IMR-90 (cell line): ENCODE measurements around the gene CTTN. TPM values are rescaled to one million over a fixed set of nuclear protein-coding genes. Genes with fewer than 3 reads are reported as not detected.

Source experiments
- ATAC-seq: fragments of 200-7000 bp; cut with Tn5 transposase; 2 replicates; pipeline ENCODE4 v1.9.1; 2020; ENCODE audit warnings: low read depth, mild to moderate bottlenecking, moderate library complexity
- BruUV-seq: library from RNA; stranded (reverse); fragments of 400-500 nt; replicated peaks from 2 replicates; lab custom pipeline; 2021; lab: Mats Ljungman, UMichigan
- CTCF ChIA-PET: fragments of 300-600 bp; formaldehyde crosslinking; extraction: SDS; loops from one replicate; lab custom pipeline; 2021; ENCODE audit warnings: antibody characterized with exemption; lab: Yijun Ruan, JAX
- POLR2A ChIA-PET: fragments of 300-600 bp; sonication (Branson Sonifier 250); formaldehyde crosslinking; loops from one replicate; lab custom pipeline; 2022; ENCODE audit warnings: antibody characterized with exemption; ENCODE audit not compliant: unreplicated experiment; lab: Charles Lee
- DNase-seq: peaks from one replicate; pipeline ENCODE4 v3.0.0; 2013
- H2AFZ ChIP-seq: replicated peaks from 2 replicates; pipeline ENCODE3; 2013; ENCODE audit warnings: low read length, mild to moderate bottlenecking; ENCODE audit not compliant: poor library complexity
- H2AK5ac ChIP-seq: 2 replicates; pipeline ENCODE4 v1.6.1; 2013; ENCODE audit warnings: low read depth, low read length, inconsistent platforms
- H2AK9ac ChIP-seq: replicated peaks from 2 replicates; pipeline ENCODE3; 2013; ENCODE audit warnings: mild to moderate bottlenecking, low read depth, low read length, moderate library complexity; ENCODE audit not compliant: poor library complexity
- H2BK120ac ChIP-seq: 2 replicates; pipeline ENCODE4 v1.6.1; 2013; ENCODE audit warnings: low read depth, low read length, inconsistent platforms
- H2BK15ac ChIP-seq: 3 replicates; pipeline ENCODE4 v1.6.1; 2013; ENCODE audit warnings: low read depth, low read length, inconsistent platforms
- H2BK20ac ChIP-seq: 2 replicates; pipeline ENCODE4 v1.6.1; 2013; ENCODE audit warnings: low read depth, mild to moderate bottlenecking, inconsistent platforms, low read length, moderate library complexity
- H2BK5ac ChIP-seq: 2 replicates; pipeline ENCODE4 v1.6.1; 2013; ENCODE audit warnings: mild to moderate bottlenecking, low read depth, low read length, inconsistent platforms; ENCODE audit not compliant: poor library complexity, severe bottlenecking
- H3K14ac ChIP-seq: replicated peaks from 2 replicates; pipeline ENCODE4 v1.6.1; 2013; ENCODE audit warnings: low read depth, low read length, inconsistent platforms
- H3K18ac ChIP-seq: 2 replicates; pipeline ENCODE4 v1.6.1; 2013; ENCODE audit warnings: low read depth, low read length, control low read depth
- H3K23ac ChIP-seq: 2 replicates; pipeline ENCODE4 v1.6.1; 2013; ENCODE audit warnings: low read depth, low read length, inconsistent platforms
- H3K27ac ChIP-seq: 2 replicates; pipeline ENCODE4 v1.5.1; 2013; ENCODE audit warnings: mild to moderate bottlenecking, control low read depth, low read length; ENCODE audit not compliant: insufficient read depth
- H3K27me3 ChIP-seq: 2 replicates; pipeline ENCODE4 v1.6.1; 2013; ENCODE audit warnings: low read length; ENCODE audit not compliant: control insufficient read depth, insufficient read depth
- H3K36me3 ChIP-seq: 2 replicates; pipeline ENCODE4 v1.6.1; 2013; ENCODE audit warnings: low read length, mixed read lengths; ENCODE audit not compliant: control insufficient read depth, insufficient read depth
- H3K4ac ChIP-seq: 2 replicates; pipeline ENCODE4 v1.6.1; 2013; ENCODE audit warnings: low read depth, low read length, inconsistent platforms
- H3K4me1 ChIP-seq: 2 replicates; pipeline ENCODE4 v1.6.1; 2013; ENCODE audit warnings: low read length, mixed read lengths; ENCODE audit not compliant: control insufficient read depth, insufficient read depth
- H3K4me2 ChIP-seq: 2 replicates; pipeline ENCODE4 v1.6.1; 2013; ENCODE audit warnings: low read depth, mild to moderate bottlenecking, control low read depth, low read length, moderate library complexity
- H3K4me3 ChIP-seq: 2 replicates; pipeline ENCODE4 v1.5.1; 2013; ENCODE audit warnings: low read depth, mild to moderate bottlenecking, control low read depth, low read length, moderate library complexity; ENCODE audit not compliant: insufficient read depth
- H3K56ac ChIP-seq: 2 replicates; pipeline ENCODE4 v1.6.1; 2013; ENCODE audit warnings: low read length, inconsistent platforms; ENCODE audit not compliant: insufficient read depth; ENCODE audit errors: extremely low read depth
- H3K79me1 ChIP-seq, 2 experiments: 2 replicates each; pipeline ENCODE4 v1.6.1; 2013; ENCODE audit warnings: low read length in 2 of 2, inconsistent platforms in 1 of 2, low read depth in 1 of 2
- H3K9ac ChIP-seq: 2 replicates; pipeline ENCODE4 v1.6.1; 2013; ENCODE audit warnings: low read depth, low read length, control low read depth
- H3K9me1 ChIP-seq: 2 replicates; pipeline ENCODE4 v1.6.1; 2013; ENCODE audit warnings: low read length, inconsistent platforms; ENCODE audit not compliant: insufficient read depth
- H3K9me3 ChIP-seq: 2 replicates; pipeline ENCODE4 v1.6.1; 2013; ENCODE audit warnings: low read length; ENCODE audit not compliant: control insufficient read depth, insufficient read depth
- H4K20me1 ChIP-seq: 2 replicates; pipeline ENCODE4 v1.6.1; 2013; ENCODE audit warnings: low read length, inconsistent platforms; ENCODE audit not compliant: insufficient read depth
- H4K5ac ChIP-seq: 2 replicates; pipeline ENCODE4 v1.6.1; 2013; ENCODE audit warnings: mild to moderate bottlenecking, low read depth, low read length, control low read depth
- H4K8ac ChIP-seq, 2 experiments: 2 replicates each; pipeline ENCODE4 v1.6.1; 2013; ENCODE audit warnings: low read depth in 2 of 2, low read length in 2 of 2, control low read depth in 1 of 2, inconsistent platforms in 1 of 2
- H4K91ac ChIP-seq: 2 replicates; pipeline ENCODE4 v1.6.1; 2013; ENCODE audit warnings: low read depth, low read length, inconsistent platforms; ENCODE audit not compliant: insufficient read depth
- BHLHE40 ChIP-seq: fragments of 150-350 bp; IDR thresholded peaks from 2 replicates; pipeline ENCODE4 v1.6.1; 2016; ENCODE audit warnings: mild to moderate bottlenecking, low read depth, low read length
- CEBPB ChIP-seq: IDR thresholded peaks from 2 replicates; pipeline ENCODE4 v1.6.1; 2012; ENCODE audit warnings: low read depth, low read length, improper control_type of control experiment
- CHD1 ChIP-seq: IDR thresholded peaks from 2 replicates; pipeline ENCODE4 v1.6.1; 2012; ENCODE audit warnings: low read depth, low read length, improper control_type of control experiment
- CTCF ChIP-seq: conservative IDR thresholded peaks from 2 replicates; pipeline ENCODE4 v1.5.1; 2012; ENCODE audit warnings: mild to moderate bottlenecking, low read depth, low read length, improper control_type of control experiment
- FOS ChIP-seq: fragments of 150-350 bp; IDR thresholded peaks from 2 replicates; pipeline ENCODE4 v1.6.1; 2016; ENCODE audit warnings: low read depth, low read length
- MAFK ChIP-seq: IDR thresholded peaks from 2 replicates; pipeline ENCODE4 v1.6.1; 2012; ENCODE audit warnings: low read depth, low read length, improper control_type of control experiment
- MAZ ChIP-seq: IDR thresholded peaks from 2 replicates; pipeline ENCODE4 v1.6.1; 2012; ENCODE audit warnings: low read depth, mild to moderate bottlenecking, low read length, improper control_type of control experiment, moderate library complexity, borderline replicate concordance
- MXI1 ChIP-seq: IDR thresholded peaks from 2 replicates; pipeline ENCODE4 v1.6.1; 2012; ENCODE audit warnings: low read depth, mild to moderate bottlenecking, low read length, moderate library complexity, borderline replicate concordance
- NFE2L2 ChIP-seq: fragments of 150-350 bp; IDR thresholded peaks from 2 replicates; pipeline ENCODE4 v1.6.1; 2016; ENCODE audit warnings: low read depth, mild to moderate bottlenecking, low read length
- POLR2A ChIP-seq: IDR thresholded peaks from 2 replicates; pipeline ENCODE4 v1.6.1; 2012; ENCODE audit warnings: mild to moderate bottlenecking, low read depth, low read length
- RAD21 ChIP-seq: IDR thresholded peaks from 2 replicates; pipeline ENCODE4 v1.6.1; 2012; ENCODE audit warnings: low read length, improper control_type of control experiment
- RCOR1 ChIP-seq: IDR thresholded peaks from 2 replicates; pipeline ENCODE4 v1.6.1; 2012; ENCODE audit warnings: mild to moderate bottlenecking, low read length, improper control_type of control experiment; ENCODE audit not compliant: insufficient replicate concordance
- RFX5 ChIP-seq: IDR thresholded peaks from 2 replicates; pipeline ENCODE4 v1.8.0; 2012; ENCODE audit warnings: low read depth, mild to moderate bottlenecking, low read length, moderate library complexity
- SMC3 ChIP-seq: fragments of 150-350 bp; IDR thresholded peaks from 2 replicates; pipeline ENCODE4 v1.6.1; 2016; ENCODE audit warnings: low read depth, mild to moderate bottlenecking, antibody characterized with exemption, low read length, moderate library complexity
- USF2 ChIP-seq: fragments of 150-350 bp; IDR thresholded peaks from 2 replicates; pipeline ENCODE4 v1.6.1; 2017; ENCODE audit warnings: mild to moderate bottlenecking, antibody characterized with exemption, low read length, low read depth
- WGBS, 2 experiments: methylation state at CpG; one replicate each; pipeline versions ENCODE4 v1.1.5 to v1.1.7; 2013; ENCODE audit warnings: missing lambda C conversion rate in 2 of 2; ENCODE audit not compliant: insufficient read length in 1 of 2; ENCODE audit errors: extremely low coverage in 2 of 2; 5-methylcytosine and 5-hydroxymethylcytosine counted together
- dilution Hi-C: fragments of 300-500 bp; cut with HindIII; formaldehyde crosslinking; loops from one replicate; pipeline ENCODE4 v1.14.3; 2018; ENCODE audit warnings: low sequenced_read_pairs; ENCODE audit not compliant: unreplicated experiment
- in situ Hi-C: fragments of 300-500 bp; cut with MboI; formaldehyde crosslinking; loops from 3 replicates; pipeline ENCODE4 v1.14.3; 2019; ENCODE audit warnings: low sequenced_read_pairs, inconsistent platforms, mixed read lengths
- intact Hi-C: fragments of 100-400 bp; cut with micrococcal nuclease; formaldehyde crosslinking; loops from 2 replicates; pipeline ENCODE4 v1.10.0; 2022
- polyA plus RNA-seq, 3 experiments: library from polyadenylated mRNA; depleted of rRNA; stranded (reverse); fragments of >200 nt; gene quantifications; 2 replicates each; pipeline ENCODE4 v1.2.3, GENCODE V29; 2012; ENCODE audit warnings: low replicate concordance in 1 of 3
- total RNA-seq: library from RNA; depleted of rRNA; stranded (reverse); fragments of >200 nt; gene quantifications from 2 replicates; pipeline ENCODE4 v1.2.3, GENCODE V29; 2012

The CTTN gene
- total and polyA plus RNA-seq, 2 of the 4 experiments (the other 2 are of a cell fraction): 287 to 296 TPM

GRCh38 chr11:70467201-70468085, 69.1 kb downstream of the CTTN start:
- no peak overlapping the region for H3K56ac ChIP-seq
- BruUV-seq: no TSS peak
- H2AFZ ChIP-seq: no peak overlapping the region
- dilution Hi-C loops (no loop called here), in situ Hi-C loops (loop anchor here (5.0 kb wide), 1 partner anchor 285 kb away; no protein-coding TSS in a partner anchor), intact Hi-C loops (loop anchor here (1.0 to 5.0 kb wide), 4 partner anchors 288 to 953 kb away; no protein-coding TSS in a partner anchor)
- no peak overlapping the region for H3K23ac ChIP-seq
- no peak overlapping the region for H4K5ac ChIP-seq
- H3K18ac ChIP-seq: no peak overlapping the region
- ATAC-seq: peak; percentile 72
- no peak overlapping the region for H3K4ac ChIP-seq
- ChIA-PET CTCF (interaction anchor here (0.9 to 1.5 kb wide), 2 partner anchors 16 to 289 kb away, joined by 3 to 4 read pairs; no protein-coding TSS in a partner anchor), POLR2A (no interaction called here)
- peaks cover 2% of the 10 kb centered on the region; the same call in 1 of the 2 replicates for H3K4me1 ChIP-seq
- H2AK5ac ChIP-seq: no peak overlapping the region
- peaks cover 2% of the 10 kb centered on the region; the same call in 1 of the 2 replicates for H3K36me3 ChIP-seq
- H3K9ac ChIP-seq: no peak overlapping the region
- H3K4me3 ChIP-seq: no peak overlapping the region
- no peak overlapping the region for H2AK9ac ChIP-seq
- 0% methylated on average over 1 of the region's 20 CpGs; no CpG with 5 or more reads in 1 of the 2 experiments for WGBS, 2 experiments
- no peak overlapping the region for H2BK120ac ChIP-seq
- H2BK5ac ChIP-seq: no peak overlapping the region
- H3K27me3 ChIP-seq: peaks cover 18% of the 10 kb centered on the region
- peak; percentile 39 for DNase-seq
- peaks cover 2% of the 10 kb centered on the region for H4K20me1 ChIP-seq
- H2BK20ac ChIP-seq: no peak overlapping the region
- H4K91ac ChIP-seq: no peak overlapping the region
- H3K79me1 ChIP-seq: no peaks in the 10 kb centered on the region
- H3K9me1 ChIP-seq: no peaks in the 10 kb centered on the region
- H3K4me2 ChIP-seq: no peak overlapping the region
- H3K27ac ChIP-seq: no peak overlapping the region
- H3K14ac ChIP-seq: no peak overlapping the region
- H2BK15ac ChIP-seq: no peak overlapping the region
- no peaks in the 10 kb centered on the region; the same call in 1 of the 2 replicates for H3K9me3 ChIP-seq
- no peak overlapping the region for H4K8ac ChIP-seq
- TF ChIP-seq MAFK (no peak), MAZ (0 out of 2 replicates have a peak, but pooled peaks have one; percentile 12), RCOR1 (no peak), RAD21 (peak; percentile 96), SMC3 (peak; percentile 88), FOS (no peak), CEBPB (no peak), CTCF (peak; percentile 93), POLR2A (peak; percentile 40), NFE2L2 (no peak), BHLHE40 (no peak), USF2 (no peak), MXI1 (no peak), RFX5 (no peak), CHD1 (no peak)
